OCI-LY1 (cell line): Measurements from ENCODE around the gene PHACTR4.

Source experiments
- H2AFZ ChIP-seq: fragments of 200-600 bp; sonication (generic), shearing (Covaris generic); 2 replicates; pipeline ENCODE4 v1.6.0; 2014; ENCODE audit warnings: antibody characterized with exemption, mild to moderate bottlenecking, low read length
- H3F3A ChIP-seq: fragments of 200-600 bp; sonication (generic), shearing (Covaris generic); 2 replicates; pipeline ENCODE4 v1.6.0; 2014; ENCODE audit warnings: mild to moderate bottlenecking, antibody characterized with exemption, low read length, moderate library complexity; ENCODE audit not compliant: insufficient read depth
- H3K27ac ChIP-seq: fragments of 200-600 bp; sonication (generic); 2 replicates; pipeline ENCODE4 v1.5.1; 2014; ENCODE audit warnings: low read length, mixed run types, mild to moderate bottlenecking, low read depth; ENCODE audit not compliant: poor library complexity, severe bottlenecking
- H3K27me3 ChIP-seq: fragments of 200-600 bp; sonication (generic); 2 replicates; pipeline ENCODE4 v1.6.0; 2014; ENCODE audit warnings: antibody characterized with exemption, mild to moderate bottlenecking, low read length, moderate library complexity; ENCODE audit not compliant: insufficient read depth
- H3K36me3 ChIP-seq: fragments of 200-600 bp; sonication (generic); 2 replicates; pipeline ENCODE4 v1.6.1; 2014; ENCODE audit warnings: mild to moderate bottlenecking, antibody characterized with exemption, low read length, moderate library complexity, mixed read lengths; ENCODE audit not compliant: insufficient read depth
- H3K4me1 ChIP-seq: fragments of 200-600 bp; sonication (generic); 2 replicates; pipeline ENCODE4 v1.5.1; 2014; ENCODE audit warnings: mild to moderate bottlenecking, low read length, moderate library complexity; ENCODE audit not compliant: insufficient read depth, severe bottlenecking
- H3K4me2 ChIP-seq: fragments of 200-600 bp; sonication (generic), shearing (Covaris generic); 2 replicates; pipeline ENCODE4 v1.6.1; 2014; ENCODE audit warnings: low read length
- H3K4me3 ChIP-seq: fragments of 200-600 bp; sonication (generic); 2 replicates; pipeline ENCODE4 v1.5.1; 2014; ENCODE audit warnings: low read length, low read depth, mild to moderate bottlenecking, mixed read lengths; ENCODE audit not compliant: poor library complexity, severe bottlenecking
- H3K79me2 ChIP-seq: fragments of 200-600 bp; shearing (Covaris generic); 2 replicates; pipeline ENCODE4 v1.6.1; 2016; ENCODE audit warnings: mixed run types, low read length, mixed read lengths; ENCODE audit not compliant: insufficient read depth
- H3K9ac ChIP-seq: fragments of 200-600 bp; sonication (generic), shearing (Covaris generic); 2 replicates; pipeline ENCODE4 v1.6.1; 2014; ENCODE audit warnings: mild to moderate bottlenecking, low read length, mixed read lengths
- H3K9me2 ChIP-seq: fragments of 200-600 bp; sonication (generic), shearing (Covaris generic); 2 replicates; pipeline ENCODE4 v1.6.1; 2014; ENCODE audit warnings: low read depth, mild to moderate bottlenecking, low read length, mixed read lengths
- H3K9me3 ChIP-seq: fragments of 200-600 bp; shearing (Covaris generic); 2 replicates; pipeline ENCODE4 v1.6.1; 2014; ENCODE audit warnings: low read length, mixed read lengths
- H4K20me1 ChIP-seq: fragments of 200-600 bp; sonication (generic), shearing (Covaris generic); 2 replicates; pipeline ENCODE4 v1.6.0; 2016; ENCODE audit warnings: mild to moderate bottlenecking, low read length; ENCODE audit not compliant: insufficient read depth
- EZH2 ChIP-seq: fragments of 200-600 bp; sonication (generic), shearing (Covaris generic); IDR thresholded peaks from 2 replicates; pipeline ENCODE4 v1.8.0; 2017; ENCODE audit warnings: borderline replicate concordance, mixed run types, mild to moderate bottlenecking, antibody characterized with exemption, low read length, moderate library complexity, mixed read lengths
- TF ChIP-seq, protein P1 (sequence below): fragments of 200-600 bp; sonication (generic), shearing (Covaris generic); IDR thresholded peaks from 2 replicates; pipeline ENCODE4 v1.5.1; 2017; ENCODE audit warnings: mild to moderate bottlenecking, antibody characterized with exemption, low read length, moderate library complexity, mixed read lengths

PHACTR4 gene

GRCh38 chr1:28421744-28422143 is 52.2 kb downstream of the PHACTR4 start:
- peaks cover 12% of the 10 kb centered on the region for H3K4me1 ChIP-seq
- H4K20me1 ChIP-seq = no peaks in the 10 kb centered on the region
- H3K4me3 ChIP-seq = no peak overlapping the region
- no peak overlapping the region for H3K4me2 ChIP-seq
- no peaks in the 10 kb centered on the region for H3K36me3 ChIP-seq
- H2AFZ ChIP-seq = no peak overlapping the region
- H3K9me2 ChIP-seq = no peaks in the 10 kb centered on the region
- H3K79me2 ChIP-seq = no peaks in the 10 kb centered on the region
- no peaks in the 10 kb centered on the region for H3K9me3 ChIP-seq
- no peak overlapping the region for H3K9ac ChIP-seq
- no peaks in the 10 kb centered on the region for H3F3A ChIP-seq
- TF ChIP-seq EZH2 = no peak
- TF ChIP-seq, protein P1, sequence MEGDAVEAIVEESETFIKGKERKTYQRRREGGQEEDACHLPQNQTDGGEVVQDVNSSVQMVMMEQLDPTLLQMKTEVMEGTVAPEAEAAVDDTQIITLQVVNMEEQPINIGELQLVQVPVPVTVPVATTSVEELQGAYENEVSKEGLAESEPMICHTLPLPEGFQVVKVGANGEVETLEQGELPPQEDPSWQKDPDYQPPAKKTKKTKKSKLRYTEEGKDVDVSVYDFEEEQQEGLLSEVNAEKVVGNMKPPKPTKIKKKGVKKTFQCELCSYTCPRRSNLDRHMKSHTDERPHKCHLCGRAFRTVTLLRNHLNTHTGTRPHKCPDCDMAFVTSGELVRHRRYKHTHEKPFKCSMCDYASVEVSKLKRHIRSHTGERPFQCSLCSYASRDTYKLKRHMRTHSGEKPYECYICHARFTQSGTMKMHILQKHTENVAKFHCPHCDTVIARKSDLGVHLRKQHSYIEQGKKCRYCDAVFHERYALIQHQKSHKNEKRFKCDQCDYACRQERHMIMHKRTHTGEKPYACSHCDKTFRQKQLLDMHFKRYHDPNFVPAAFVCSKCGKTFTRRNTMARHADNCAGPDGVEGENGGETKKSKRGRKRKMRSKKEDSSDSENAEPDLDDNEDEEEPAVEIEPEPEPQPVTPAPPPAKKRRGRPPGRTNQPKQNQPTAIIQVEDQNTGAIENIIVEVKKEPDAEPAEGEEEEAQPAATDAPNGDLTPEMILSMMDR = no peak
- H3K27me3 ChIP-seq = no peaks in the 10 kb centered on the region
- no peak overlapping the region for H3K27ac ChIP-seq

DNA sequence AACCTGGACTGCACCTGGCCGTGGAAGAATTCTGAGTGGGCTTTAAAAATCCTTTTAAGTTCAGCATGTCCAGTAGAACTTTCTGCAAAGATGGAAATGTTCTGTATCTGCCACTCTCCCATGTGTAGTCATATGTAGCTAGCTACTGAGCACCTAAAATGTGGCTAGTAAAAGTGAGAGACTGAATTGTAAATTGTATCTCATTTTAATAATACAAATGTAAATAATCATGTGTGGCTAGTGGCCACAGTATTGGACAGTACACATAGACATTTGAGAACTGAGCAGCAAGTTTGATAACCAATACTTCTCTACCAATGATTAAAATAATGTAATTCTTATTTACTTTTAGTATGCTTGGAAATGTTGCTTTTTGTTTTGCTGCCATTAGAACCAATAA is 57.3 kb downstream of the PHACTR4 start:
- TF ChIP-seq EZH2 = no peak
- TF ChIP-seq, protein P1 = no peak
- H3K79me2 ChIP-seq = no peaks in the 10 kb centered on the region

DNA sequence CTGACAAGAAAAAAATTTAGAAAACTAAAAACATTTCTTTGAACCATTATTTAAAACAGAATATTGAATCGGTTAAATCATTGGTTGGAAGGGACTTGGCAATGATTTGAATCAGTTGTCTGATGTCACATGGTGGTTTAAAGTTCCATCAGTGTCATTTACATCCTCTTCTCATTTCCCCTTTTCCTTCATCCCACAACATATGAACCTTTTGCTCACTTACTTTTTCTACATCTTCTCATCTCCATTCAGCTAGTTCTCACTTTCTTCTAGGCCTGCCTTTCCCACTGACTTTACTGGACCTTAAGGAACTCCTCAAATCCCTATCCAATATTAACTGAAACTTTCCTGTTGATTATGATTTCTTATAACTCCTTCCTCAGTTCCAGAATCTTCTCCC is 58.5 kb downstream of the PHACTR4 start:
- no peak overlapping the region for H3K9ac ChIP-seq
- H3K9me3 ChIP-seq = no peaks in the 10 kb centered on the region
- H3K36me3 ChIP-seq = no peaks in the 10 kb centered on the region
- H3K9me2 ChIP-seq = no peaks in the 10 kb centered on the region
- TF ChIP-seq, protein P1 = no peak
- no peak for TF ChIP-seq EZH2
- H3K27me3 ChIP-seq = no peaks in the 10 kb centered on the region
- H3K27ac ChIP-seq = no peak overlapping the region
- no peak overlapping the region for H2AFZ ChIP-seq
- peaks cover 6% of the 10 kb centered on the region for H3K4me1 ChIP-seq
- no peaks in the 10 kb centered on the region for H4K20me1 ChIP-seq
- H3F3A ChIP-seq = no peaks in the 10 kb centered on the region
- no peak overlapping the region for H3K4me2 ChIP-seq
- H3K4me3 ChIP-seq = no peak overlapping the region
- no peaks in the 10 kb centered on the region for H3K79me2 ChIP-seq

More for the DNA sequence above, 57.3 kb downstream of the PHACTR4 start:
- Histone ChIP-seq H3K4me3 (no peak overlapping the region), H3K4me2 (no peak overlapping the region), H3K36me3 (no peaks in the 10 kb centered on the region), H3K27me3 (no peaks in the 10 kb centered on the region), H3F3A (no peaks in the 10 kb centered on the region), H2AFZ (no peak overlapping the region), H3K9me2 (no peaks in the 10 kb centered on the region), H3K27ac (no peak overlapping the region), H3K4me1 (peaks cover 6% of the 10 kb centered on the region), H3K9ac (no peak overlapping the region), H3K9me3 (no peaks in the 10 kb centered on the region), H4K20me1 (no peaks in the 10 kb centered on the region)
